HG03354 (cell line): Measurements from ENCODE around the gene C9orf50.
"Not testable (repeated sequence)": the region's sequence is repeated elsewhere in the genome, so short reads cannot be mapped to it uniquely, and the experiment has no call there.

Experiments
- ATAC-seq: cut with Tn5 transposase; IDR thresholded peaks from one replicate; pipeline ENCODE4 v1.9.1; 2021; ENCODE audit warnings: mild to moderate bottlenecking; ENCODE audit not compliant: unreplicated experiment, poor library complexity, severe bottlenecking

Gene C9orf50

GRCh38 chr9:129649726-129650679 is 29.1 kb upstream of the C9orf50 start:
- ATAC-seq = no peak

GRCh38 chr9:129648764-129649115 is 27.8 kb upstream of the C9orf50 start:
- no peak for ATAC-seq

- no peak for ATAC-seq
Measured at GRCh38 chr9:129648092-129648763, 27.3 kb upstream of the C9orf50 start.

GRCh38 chr9:129647635-129648034 is 26.7 kb upstream of the C9orf50 start:
- no peak for ATAC-seq

- no peak for ATAC-seq
Measured at GRCh38 chr9:129646654-129647053, 25.8 kb upstream of the C9orf50 start.

GRCh38 chr9:129646252-129646651 is 25.4 kb upstream of the C9orf50 start:
- no peak for ATAC-seq

- ATAC-seq = no peak
Measured at GRCh38 chr9:129644902-129645301, 24.0 kb upstream of the C9orf50 start.

GRCh38 chr9:129644365-129644764 is 23.5 kb upstream of the C9orf50 start:
- no peak for ATAC-seq

- ATAC-seq = no peak
Measured at GRCh38 chr9:129643706-129644105, 22.8 kb upstream of the C9orf50 start.

GRCh38 chr9:129641750-129642585 is 21.1 kb upstream of the C9orf50 start, which contains the start of gene ASB6:
Gene ASB6, minus strand, starts transcription at chr9:129642151. Its CDS starts 152 bp downstream, at chr9:129641999.
- ATAC-seq = peak; percentile 91

- ATAC-seq = no peak
Measured at GRCh38 chr9:129640871-129641749, 20.2 kb upstream of the C9orf50 start.

- ATAC-seq = no peak
Measured at GRCh38 chr9:129640086-129640870, 19.4 kb upstream of the C9orf50 start.

- ATAC-seq = no peak
Measured at GRCh38 chr9:129639756-129640085, 18.8 kb upstream of the C9orf50 start.

- no peak for ATAC-seq
Measured at GRCh38 chr9:129639034-129639630, 18.2 kb upstream of the C9orf50 start.

- ATAC-seq = no peak
Measured at GRCh38 chr9:129637673-129638439, 17.0 kb upstream of the C9orf50 start.

- ATAC-seq = no peak
Measured at GRCh38 chr9:129637102-129637501, 16.2 kb upstream of the C9orf50 start.

GRCh38 chr9:129636343-129636742 is 15.4 kb upstream of the C9orf50 start:
- not testable (repeated sequence) for ATAC-seq
